ENCODE data around the gene POLH. TPM values are rescaled to one million over a fixed set of nuclear protein-coding genes. Genes with fewer than 3 reads are reported as not detected.

POLH gene
- total RNA-seq, 1 experiment from 2014 or later: 31.9 TPM

GRCh38 chr6:43621078-43621835 lies 45.3 kb downstream of the POLH start:
- Mint-ChIP-seq H3K27ac (ENCODE audit: unreplicated experiment) (peak overlapping the region; percentile 34), H3K4me3 (ENCODE audit: low read depth, unreplicated experiment) (no peak overlapping the region), H3K4me1 (ENCODE audit: low read depth, unreplicated experiment) (peaks cover 6% of the 10 kb centered on the region), H3K27me3 (ENCODE audit: unreplicated experiment) (no peaks in the 10 kb centered on the region), H3K9me3 (ENCODE audit: low read depth, unreplicated experiment) (no peaks in the 10 kb centered on the region), H3K36me3 (ENCODE audit: insufficient read depth, unreplicated experiment) (peaks cover 90% of the 10 kb centered on the region)
- intact Hi-C loops (cut with micrococcal nuclease; ENCODE audit: unreplicated experiment): no loop called here
- CTCF ChIA-PET: no interaction called here
- BruUV-seq (replicated peaks): no TSS peak
- no peak for DNase-seq
- TF ChIP-seq CTCF (IDR thresholded peaks at IDR 0.05; ENCODE audit: unreplicated experiment): no peak

DNA sequence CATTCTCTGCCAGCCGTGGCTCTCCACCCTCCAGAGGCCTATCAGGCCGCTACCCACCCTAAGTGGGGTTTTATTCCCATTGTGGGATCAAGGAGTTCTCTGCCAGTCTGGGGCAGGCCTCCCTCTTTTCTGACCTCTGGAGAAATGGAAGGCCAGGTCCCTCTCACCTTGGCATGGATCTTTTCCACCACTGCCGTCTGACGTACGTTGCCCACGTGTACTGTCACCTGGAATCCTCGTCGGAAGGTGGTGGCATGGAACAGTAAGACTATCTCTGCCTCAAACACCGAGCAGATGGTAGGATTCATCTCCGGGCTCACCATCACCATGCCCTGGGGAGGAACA lies 45.8 kb downstream of the POLH start:
- H3K36me3 Mint-ChIP-seq (ENCODE audit: insufficient read depth, unreplicated experiment): peaks cover 90% of the 10 kb centered on the region
- H3K27me3 Mint-ChIP-seq (ENCODE audit: unreplicated experiment): no peaks in the 10 kb centered on the region
- BruUV-seq (replicated peaks): no TSS peak
- no peaks in the 10 kb centered on the region for H3K9me3 Mint-ChIP-seq (ENCODE audit: low read depth, unreplicated experiment)
- H3K4me1 Mint-ChIP-seq (ENCODE audit: low read depth, unreplicated experiment): peaks cover 12% of the 10 kb centered on the region
- CTCF ChIA-PET: no interaction called here
- H3K27ac Mint-ChIP-seq (ENCODE audit: unreplicated experiment): peak overlapping the region; percentile 34
- no peak for DNase-seq
- TF ChIP-seq CTCF (IDR thresholded peaks at IDR 0.05; ENCODE audit: unreplicated experiment): no peak
- no peak overlapping the region for H3K4me3 Mint-ChIP-seq (ENCODE audit: low read depth, unreplicated experiment)
- intact Hi-C loops (cut with micrococcal nuclease; ENCODE audit: unreplicated experiment): no loop called here

DNA sequence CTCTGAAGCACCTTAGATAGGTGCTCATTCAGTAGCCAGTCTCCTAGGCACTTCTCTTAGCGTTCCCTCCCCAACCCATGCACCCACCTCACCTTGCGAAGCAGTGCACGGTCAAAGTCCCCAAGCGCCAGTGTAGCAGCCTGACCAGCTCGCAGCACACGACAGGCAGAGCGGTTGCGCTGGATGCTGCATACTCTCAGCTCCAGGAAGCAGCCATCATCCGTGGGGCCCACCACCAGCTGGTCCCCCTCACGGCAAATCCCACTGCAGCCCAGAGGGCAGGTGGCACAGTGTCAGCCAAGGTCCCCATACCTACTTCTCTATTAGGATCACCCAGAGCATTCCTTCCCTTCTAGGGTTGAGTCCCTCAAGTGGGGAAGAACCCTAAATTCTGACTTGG lies 46.6 kb downstream of the POLH start:
- no TSS peak for BruUV-seq (replicated peaks)
- Mint-ChIP-seq H3K27me3 (ENCODE audit: unreplicated experiment) (peaks cover 5% of the 10 kb centered on the region), H3K4me3 (ENCODE audit: low read depth, unreplicated experiment) (no peak overlapping the region), H3K36me3 (ENCODE audit: insufficient read depth, unreplicated experiment) (peaks cover 90% of the 10 kb centered on the region), H3K9me3 (ENCODE audit: low read depth, unreplicated experiment) (no peaks in the 10 kb centered on the region), H3K4me1 (ENCODE audit: low read depth, unreplicated experiment) (peaks cover 19% of the 10 kb centered on the region), H3K27ac (ENCODE audit: unreplicated experiment) (peak overlapping the region; percentile 34)
- no peak for DNase-seq
- no peak for TF ChIP-seq CTCF (IDR thresholded peaks at IDR 0.05; ENCODE audit: unreplicated experiment)
- CTCF ChIA-PET: no interaction called here
- intact Hi-C loops (cut with micrococcal nuclease; ENCODE audit: unreplicated experiment): no loop called here

GRCh38 chr6:43623880-43624785 lies 48.1 kb downstream of the POLH start:
- Mint-ChIP-seq H3K27ac (ENCODE audit: unreplicated experiment) (peak overlapping the region; percentile 34), H3K36me3 (ENCODE audit: insufficient read depth, unreplicated experiment) (peaks cover 94% of the 10 kb centered on the region), H3K4me3 (ENCODE audit: low read depth, unreplicated experiment) (no peak overlapping the region), H3K27me3 (ENCODE audit: unreplicated experiment) (peaks cover 7% of the 10 kb centered on the region), H3K4me1 (ENCODE audit: low read depth, unreplicated experiment) (peaks cover 31% of the 10 kb centered on the region), H3K9me3 (ENCODE audit: low read depth, unreplicated experiment) (no peaks in the 10 kb centered on the region)
- no peak for DNase-seq
- TF ChIP-seq CTCF (IDR thresholded peaks at IDR 0.05; ENCODE audit: unreplicated experiment): no peak
- CTCF ChIA-PET: interaction anchor here (0.8 kb wide), 1 partner anchor 115 kb away, joined by 3 read pairs; no protein-coding TSS in a partner anchor
- intact Hi-C loops (cut with micrococcal nuclease; ENCODE audit: unreplicated experiment): no loop called here
- BruUV-seq (replicated peaks): no TSS peak
